Neural cell (in vitro differentiated cells): Measurements from ENCODE around the gene CRIM1. TPM values are rescaled to one million over a fixed set of nuclear protein-coding genes. Genes with fewer than 3 reads are reported as not detected.

Experiments used
- H2AFZ ChIP-seq: fragments of 200-600, 300-800 bp; sonication (generic), shearing (Covaris generic); 2 replicates; pipeline ENCODE4 v1.6.0; 2014; ENCODE audit warnings: low read depth, mild to moderate bottlenecking, antibody characterized with exemption, low read length, moderate library complexity
- H3F3A ChIP-seq: fragments of 200-600 bp; shearing (Covaris generic); 2 replicates; pipeline ENCODE4 v1.6.1; 2016; ENCODE audit warnings: mild to moderate bottlenecking, moderate library complexity, mixed read lengths, antibody characterized with exemption, low read length; ENCODE audit not compliant: insufficient read depth, poor library complexity, severe bottlenecking
- H3K27ac ChIP-seq: fragments of 200-600, 300-800 bp; sonication (generic), shearing (Covaris generic); 2 replicates; pipeline ENCODE4 v1.5.1; 2014; ENCODE audit warnings: mild to moderate bottlenecking, low read length, moderate library complexity
- H3K27me3 ChIP-seq: fragments of 300-800, 200-600 bp; sonication (generic), shearing (Covaris generic); 2 replicates; pipeline ENCODE4 v1.6.0; 2014; ENCODE audit warnings: mild to moderate bottlenecking, low read depth, low read length, moderate library complexity; ENCODE audit not compliant: insufficient read depth
- H3K36me3 ChIP-seq: fragments of 300-800, 200-600 bp; sonication (generic), shearing (Covaris generic); 2 replicates; pipeline ENCODE4 v1.5.1; 2014; ENCODE audit warnings: mild to moderate bottlenecking, antibody characterized with exemption, low read length, moderate library complexity; ENCODE audit not compliant: insufficient read depth
- H3K4me2 ChIP-seq: fragments of 300-800, 200-600 bp; sonication (generic), shearing (Covaris generic); 2 replicates; pipeline ENCODE4 v1.6.0; 2014; ENCODE audit warnings: mild to moderate bottlenecking, low read length
- H3K4me3 ChIP-seq: fragments of 300-800, 200-600 bp; sonication (generic), shearing (Covaris generic); 2 replicates; pipeline ENCODE4 v1.5.1; 2014; ENCODE audit warnings: mild to moderate bottlenecking, low read length, moderate library complexity
- H3K79me2 ChIP-seq: fragments of 200-600 bp; shearing (Covaris generic); replicated peaks from 2 replicates; pipeline ENCODE4 v1.6.0; 2014; ENCODE audit warnings: mild to moderate bottlenecking, low read length, moderate library complexity; ENCODE audit not compliant: insufficient read depth
- H3K9ac ChIP-seq: fragments of 300-800, 200-600 bp; sonication (generic), shearing (Covaris generic); 2 replicates; pipeline ENCODE4 v1.6.1; 2016; ENCODE audit warnings: mild to moderate bottlenecking, low read length, mixed read lengths
- H3K9me2 ChIP-seq: fragments of 200-600 bp; shearing (Covaris generic); 2 replicates; pipeline ENCODE4 v1.6.1; 2016; ENCODE audit warnings: mild to moderate bottlenecking, low read length, mixed read lengths; ENCODE audit not compliant: insufficient read depth
- H3K9me3 ChIP-seq: fragments of 200-600, 300-800 bp; sonication (generic), shearing (Covaris generic); 2 replicates; pipeline ENCODE4 v1.6.1; 2016; ENCODE audit warnings: mild to moderate bottlenecking, mixed run types, low read length, moderate library complexity, mixed read lengths
- H4K20me1 ChIP-seq: fragments of 200-600 bp; shearing (Covaris generic); 2 replicates; pipeline ENCODE4 v1.6.1; 2016; ENCODE audit warnings: mild to moderate bottlenecking, mixed run types; ENCODE audit not compliant: insufficient read depth
- CTCF ChIP-seq: fragments of 450-650 bp; IDR thresholded peaks from 2 replicates; pipeline ENCODE4 v1.5.1; 2014; ENCODE audit warnings: antibody characterized with exemption, mild to moderate bottlenecking, moderate library complexity; ENCODE audit not compliant: poor library complexity, severe bottlenecking
- EP300 ChIP-seq: fragments of 450-650 bp; conservative IDR thresholded peaks from 2 replicates; pipeline ENCODE4 v1.6.1; 2014; ENCODE audit warnings: antibody characterized with exemption, mild to moderate bottlenecking, moderate library complexity; ENCODE audit not compliant: poor library complexity, severe bottlenecking
- EZH2 ChIP-seq: fragments of 200-600, 300-800 bp; shearing (Covaris generic), sonication (generic); IDR thresholded peaks from 2 replicates; pipeline ENCODE4 v1.6.1; 2014; ENCODE audit warnings: antibody characterized with exemption, low read length, borderline replicate concordance, mild to moderate bottlenecking; ENCODE audit not compliant: insufficient read depth, poor library complexity, severe bottlenecking
- MXI1 ChIP-seq: fragments of 450-650 bp; conservative IDR thresholded peaks from 2 replicates; pipeline ENCODE4 v1.6.1; 2014; ENCODE audit warnings: antibody characterized with exemption, mild to moderate bottlenecking; ENCODE audit not compliant: poor library complexity, severe bottlenecking
- POLR2AphosphoS5 ChIP-seq: IDR thresholded peaks from 2 replicates; pipeline ENCODE4 v1.6.1; 2012
- RAD21 ChIP-seq: fragments of 450-650 bp; conservative IDR thresholded peaks from 2 replicates; pipeline ENCODE4 v1.6.1; 2014; ENCODE audit warnings: antibody characterized with exemption, mild to moderate bottlenecking, moderate library complexity
- SMC3 ChIP-seq: fragments of 450-650 bp; conservative IDR thresholded peaks from 2 replicates; pipeline ENCODE4 v1.6.1; 2014; ENCODE audit warnings: antibody characterized with exemption, mild to moderate bottlenecking, moderate library complexity; ENCODE audit not compliant: poor library complexity
- TAF1 ChIP-seq: IDR thresholded peaks from 2 replicates; pipeline ENCODE4 v1.6.1; 2012; ENCODE audit warnings: low read depth
- polyA plus RNA-seq: library from polyadenylated mRNA; depleted of rRNA; stranded (reverse); fragments of >200 nt; gene quantifications from 2 replicates; pipeline ENCODE4 v1.2.3, GENCODE V29; 2014
- TF ChIP-seq, protein P1 (sequence below): IDR thresholded peaks from 2 replicates; pipeline ENCODE4 v1.6.1; 2012; ENCODE audit warnings: borderline replicate concordance

CRIM1 gene
- polyA plus RNA-seq, 1 donor from 2014 or later: 6.7 TPM

DNA sequence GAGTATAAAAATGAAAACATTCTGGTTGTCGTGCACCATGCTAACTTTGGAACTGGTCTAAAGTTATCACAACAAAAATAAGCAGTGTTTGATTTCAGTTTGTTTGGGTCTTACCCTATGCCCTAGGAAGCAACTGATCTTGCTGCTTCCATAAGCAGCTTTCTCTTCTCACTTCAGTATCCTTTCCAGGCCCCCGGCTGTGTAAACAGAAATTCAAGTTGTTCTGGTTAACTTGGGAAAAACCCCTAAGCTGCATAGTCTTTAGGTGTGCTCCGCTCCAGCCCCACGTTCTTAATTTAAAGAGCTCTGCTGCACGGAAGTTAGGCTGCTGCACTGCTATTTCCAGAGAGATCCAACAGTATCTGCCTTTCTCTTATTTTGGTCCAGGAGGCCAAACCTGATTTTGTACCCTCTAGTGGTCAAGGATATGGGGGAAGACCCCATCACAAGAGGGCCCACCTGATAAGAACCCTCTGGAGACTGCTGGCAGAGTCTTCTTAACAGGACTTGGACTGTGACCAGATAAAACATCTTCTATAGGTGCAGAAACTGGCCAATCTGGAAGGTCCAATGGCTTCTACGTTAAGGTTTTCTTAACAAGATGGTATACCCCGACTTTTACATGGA lies 173.3 kb downstream of the CRIM1 start:
- H3K79me2 ChIP-seq: no peaks in the 10 kb centered on the region
- no peaks in the 10 kb centered on the region for H3K36me3 ChIP-seq

DNA sequence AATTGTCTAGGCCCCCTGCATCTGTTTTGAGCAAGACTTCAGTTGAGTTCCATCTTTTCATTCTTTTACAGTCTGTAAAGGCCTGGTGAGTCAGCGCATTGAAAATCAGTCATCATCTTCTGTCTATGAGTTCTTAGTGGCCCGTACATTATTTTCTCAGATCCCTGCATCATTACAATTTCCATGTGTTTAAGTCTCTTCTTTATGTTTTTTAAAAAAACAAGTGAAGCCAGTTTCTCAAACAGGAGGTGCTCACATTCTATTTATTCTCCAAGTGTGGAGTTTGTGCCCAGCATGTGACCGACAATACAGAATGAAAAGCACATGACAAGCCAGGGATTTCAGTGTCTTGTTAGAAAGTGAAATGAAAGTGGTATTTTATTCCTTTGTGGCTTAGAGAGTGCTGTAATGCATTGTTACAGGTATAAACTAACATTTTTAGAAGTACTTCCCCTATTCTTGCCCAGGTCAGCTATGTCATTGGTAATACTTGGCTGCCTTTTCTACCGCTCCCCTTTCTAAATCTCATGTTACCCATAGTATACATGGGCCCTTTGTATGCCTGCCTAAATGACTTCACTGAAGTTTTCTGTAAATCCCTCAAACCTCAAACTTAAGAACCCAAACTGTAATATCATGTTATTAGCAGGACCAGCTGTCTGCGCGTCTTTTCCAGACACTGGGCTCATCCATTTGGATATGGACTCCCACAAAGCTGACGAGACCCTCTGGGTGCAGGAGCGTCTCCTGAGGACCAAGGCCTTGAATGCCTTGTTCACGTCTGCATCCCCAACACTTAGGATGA lies 174.8 kb downstream of the CRIM1 start:
- H3K9me2 ChIP-seq: no peaks in the 10 kb centered on the region
- H3F3A ChIP-seq: no peaks in the 10 kb centered on the region
- H3K4me3 ChIP-seq: no peak overlapping the region
- H3K27ac ChIP-seq: no peak overlapping the region
- H3K4me2 ChIP-seq: no peak overlapping the region
- no peaks in the 10 kb centered on the region for H3K79me2 ChIP-seq
- H3K27me3 ChIP-seq: no peaks in the 10 kb centered on the region
- no peaks in the 10 kb centered on the region for H3K9me3 ChIP-seq
- H2AFZ ChIP-seq: no peak overlapping the region
- no peak overlapping the region for H3K9ac ChIP-seq
- no peaks in the 10 kb centered on the region for H4K20me1 ChIP-seq
- no peaks in the 10 kb centered on the region for H3K36me3 ChIP-seq
- TF ChIP-seq CTCF: no peak
- TF ChIP-seq TAF1: no peak
- TF ChIP-seq SMC3: no peak
- TF ChIP-seq EP300: no peak
- TF ChIP-seq EZH2: no peak
- no peak for TF ChIP-seq POLR2AphosphoS5
- TF ChIP-seq MXI1: no peak
- no peak for TF ChIP-seq RAD21

More for the DNA sequence above, 173.3 kb downstream of the CRIM1 start:
- Histone ChIP-seq H2AFZ (no peak overlapping the region), H4K20me1 (no peaks in the 10 kb centered on the region), H3K27ac (no peak overlapping the region), H3K27me3 (no peaks in the 10 kb centered on the region), H3K9ac (no peak overlapping the region), H3K4me2 (no peak overlapping the region), H3K4me3 (no peak overlapping the region), H3K9me3 (no peaks in the 10 kb centered on the region), H3F3A (no peaks in the 10 kb centered on the region), H3K9me2 (no peaks in the 10 kb centered on the region)
- TF ChIP-seq, protein P1, sequence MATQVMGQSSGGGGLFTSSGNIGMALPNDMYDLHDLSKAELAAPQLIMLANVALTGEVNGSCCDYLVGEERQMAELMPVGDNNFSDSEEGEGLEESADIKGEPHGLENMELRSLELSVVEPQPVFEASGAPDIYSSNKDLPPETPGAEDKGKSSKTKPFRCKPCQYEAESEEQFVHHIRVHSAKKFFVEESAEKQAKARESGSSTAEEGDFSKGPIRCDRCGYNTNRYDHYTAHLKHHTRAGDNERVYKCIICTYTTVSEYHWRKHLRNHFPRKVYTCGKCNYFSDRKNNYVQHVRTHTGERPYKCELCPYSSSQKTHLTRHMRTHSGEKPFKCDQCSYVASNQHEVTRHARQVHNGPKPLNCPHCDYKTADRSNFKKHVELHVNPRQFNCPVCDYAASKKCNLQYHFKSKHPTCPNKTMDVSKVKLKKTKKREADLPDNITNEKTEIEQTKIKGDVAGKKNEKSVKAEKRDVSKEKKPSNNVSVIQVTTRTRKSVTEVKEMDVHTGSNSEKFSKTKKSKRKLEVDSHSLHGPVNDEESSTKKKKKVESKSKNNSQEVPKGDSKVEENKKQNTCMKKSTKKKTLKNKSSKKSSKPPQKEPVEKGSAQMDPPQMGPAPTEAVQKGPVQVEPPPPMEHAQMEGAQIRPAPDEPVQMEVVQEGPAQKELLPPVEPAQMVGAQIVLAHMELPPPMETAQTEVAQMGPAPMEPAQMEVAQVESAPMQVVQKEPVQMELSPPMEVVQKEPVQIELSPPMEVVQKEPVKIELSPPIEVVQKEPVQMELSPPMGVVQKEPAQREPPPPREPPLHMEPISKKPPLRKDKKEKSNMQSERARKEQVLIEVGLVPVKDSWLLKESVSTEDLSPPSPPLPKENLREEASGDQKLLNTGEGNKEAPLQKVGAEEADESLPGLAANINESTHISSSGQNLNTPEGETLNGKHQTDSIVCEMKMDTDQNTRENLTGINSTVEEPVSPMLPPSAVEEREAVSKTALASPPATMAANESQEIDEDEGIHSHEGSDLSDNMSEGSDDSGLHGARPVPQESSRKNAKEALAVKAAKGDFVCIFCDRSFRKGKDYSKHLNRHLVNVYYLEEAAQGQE: no peak
- TF ChIP-seq EP300: no peak
- no peak for TF ChIP-seq EZH2
- TF ChIP-seq POLR2AphosphoS5: no peak
- TF ChIP-seq MXI1: no peak
- TF ChIP-seq RAD21: no peak
- no peak for TF ChIP-seq SMC3
- TF ChIP-seq TAF1: no peak
- TF ChIP-seq CTCF: no peak
